Endothelial cell of umbilical vein (primary cell): ENCODE data around the gene SMPD1.

Experiments used
- EZH2 ChIP-seq: IDR thresholded peaks from 2 replicates; pipeline ENCODE4 v1.6.1; 2012; ENCODE audit warnings: borderline replicate concordance, low read depth, mild to moderate bottlenecking, moderate library complexity, low read length, inconsistent platforms; ENCODE audit not compliant: severe bottlenecking
- TF ChIP-seq, protein P1 (sequence below), 2 donors: IDR thresholded peaks; 1 replicate in 1 of 2; 2 replicates in 1 of 2; pipeline ENCODE4 v1.5.1; 2011; ENCODE audit warnings: low read length in 2 of 2, mild to moderate bottlenecking in 2 of 2, moderate library complexity in 2 of 2, control low read depth in 1 of 2, inconsistent platforms in 1 of 2, low read depth in 1 of 2; ENCODE audit not compliant: insufficient read depth in 1 of 2; ENCODE audit errors: extremely low read depth in 1 of 2

DNA sequence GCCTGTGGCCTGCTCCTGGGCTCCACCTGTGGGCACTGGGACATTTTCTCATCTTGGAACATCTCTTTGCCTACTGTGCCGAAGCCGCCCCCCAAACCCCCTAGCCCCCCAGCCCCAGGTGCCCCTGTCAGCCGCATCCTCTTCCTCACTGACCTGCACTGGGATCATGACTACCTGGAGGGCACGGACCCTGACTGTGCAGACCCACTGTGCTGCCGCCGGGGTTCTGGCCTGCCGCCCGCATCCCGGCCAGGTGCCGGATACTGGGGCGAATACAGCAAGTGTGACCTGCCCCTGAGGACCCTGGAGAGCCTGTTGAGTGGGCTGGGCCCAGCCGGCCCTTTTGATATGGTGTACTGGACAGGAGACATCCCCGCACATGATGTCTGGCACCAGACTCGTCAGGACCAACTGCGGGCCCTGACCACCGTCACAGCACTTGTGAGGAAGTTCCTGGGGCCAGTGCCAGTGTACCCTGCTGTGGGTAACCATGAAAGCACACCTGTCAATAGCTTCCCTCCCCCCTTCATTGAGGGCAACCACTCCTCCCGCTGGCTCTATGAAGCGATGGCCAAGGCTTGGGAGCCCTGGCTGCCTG lies 1.4 kb downstream of the SMPD1 start:
- no peak for TF ChIP-seq EZH2
- TF ChIP-seq, protein P1, sequence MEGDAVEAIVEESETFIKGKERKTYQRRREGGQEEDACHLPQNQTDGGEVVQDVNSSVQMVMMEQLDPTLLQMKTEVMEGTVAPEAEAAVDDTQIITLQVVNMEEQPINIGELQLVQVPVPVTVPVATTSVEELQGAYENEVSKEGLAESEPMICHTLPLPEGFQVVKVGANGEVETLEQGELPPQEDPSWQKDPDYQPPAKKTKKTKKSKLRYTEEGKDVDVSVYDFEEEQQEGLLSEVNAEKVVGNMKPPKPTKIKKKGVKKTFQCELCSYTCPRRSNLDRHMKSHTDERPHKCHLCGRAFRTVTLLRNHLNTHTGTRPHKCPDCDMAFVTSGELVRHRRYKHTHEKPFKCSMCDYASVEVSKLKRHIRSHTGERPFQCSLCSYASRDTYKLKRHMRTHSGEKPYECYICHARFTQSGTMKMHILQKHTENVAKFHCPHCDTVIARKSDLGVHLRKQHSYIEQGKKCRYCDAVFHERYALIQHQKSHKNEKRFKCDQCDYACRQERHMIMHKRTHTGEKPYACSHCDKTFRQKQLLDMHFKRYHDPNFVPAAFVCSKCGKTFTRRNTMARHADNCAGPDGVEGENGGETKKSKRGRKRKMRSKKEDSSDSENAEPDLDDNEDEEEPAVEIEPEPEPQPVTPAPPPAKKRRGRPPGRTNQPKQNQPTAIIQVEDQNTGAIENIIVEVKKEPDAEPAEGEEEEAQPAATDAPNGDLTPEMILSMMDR (IDR thresholded peaks at IDR 0.05; ENCODE audit: extremely low read depth in 1 of 2, insufficient read depth in 1 of 2, low read depth in 1 of 2, low read length in 2 of 2) = no peak
